ENCODE measurements around the gene SH3GLB1. TPM values are rescaled to one million over a fixed set of nuclear protein-coding genes. Genes with fewer than 3 reads are reported as not detected.
A peak's percentile ranks its signal among the peaks of the same experiment; 100 is the strongest.

The SH3GLB1 gene
- total and polyA plus RNA-seq, 2 of the 13 experiments (the other 11 are each of a cell fraction or from before 2014, with no cell fraction given): 26.0 to 41.5 TPM

DNA sequence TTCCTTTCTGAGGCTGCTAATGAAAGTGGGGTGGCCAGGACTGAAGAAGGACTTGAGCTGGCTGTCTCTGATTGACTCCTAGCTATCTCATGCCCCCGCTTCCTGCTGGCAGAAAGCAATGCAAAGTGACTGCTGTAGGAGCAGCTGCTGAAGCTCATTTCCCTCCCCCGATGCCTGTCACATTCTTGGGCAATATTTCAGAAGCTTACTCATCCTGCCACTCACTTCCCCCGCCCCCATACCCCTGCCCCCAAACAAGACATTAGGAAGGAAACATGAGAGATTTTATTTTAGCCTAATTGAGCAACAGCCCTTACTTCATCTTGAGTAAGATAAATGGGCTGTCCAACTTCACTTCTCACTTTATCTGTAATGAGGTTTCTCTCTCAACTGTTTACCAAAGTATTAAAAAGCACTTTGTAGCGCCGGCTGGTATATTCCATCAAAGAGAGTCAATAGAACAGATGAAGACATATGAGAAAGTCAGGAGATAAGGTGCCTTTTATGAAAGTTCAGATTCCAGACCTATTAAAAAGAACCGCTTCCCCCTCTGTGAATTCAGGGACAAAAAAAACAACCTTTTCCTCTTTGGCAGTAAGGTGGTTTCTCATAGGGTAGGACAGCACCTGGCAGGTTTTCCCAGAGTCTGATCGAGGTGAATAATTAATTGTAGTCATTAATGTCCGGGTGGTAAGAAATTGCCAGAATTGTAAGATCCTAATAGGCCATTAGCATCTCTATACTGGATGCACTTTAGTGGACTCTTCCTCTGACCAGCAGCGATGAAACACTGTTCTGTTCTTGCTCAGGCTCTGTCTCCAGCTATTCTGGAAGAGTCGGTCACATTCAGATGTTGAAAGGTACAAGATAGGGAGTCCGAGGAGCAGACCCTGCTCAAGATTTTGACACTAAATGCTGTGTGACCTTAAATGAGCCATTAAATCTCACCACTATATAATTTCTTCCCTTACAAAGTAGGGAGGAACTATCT lies 70.2 kb downstream of the SH3GLB1 start (continued):
- TF ChIP-seq, protein P1, sequence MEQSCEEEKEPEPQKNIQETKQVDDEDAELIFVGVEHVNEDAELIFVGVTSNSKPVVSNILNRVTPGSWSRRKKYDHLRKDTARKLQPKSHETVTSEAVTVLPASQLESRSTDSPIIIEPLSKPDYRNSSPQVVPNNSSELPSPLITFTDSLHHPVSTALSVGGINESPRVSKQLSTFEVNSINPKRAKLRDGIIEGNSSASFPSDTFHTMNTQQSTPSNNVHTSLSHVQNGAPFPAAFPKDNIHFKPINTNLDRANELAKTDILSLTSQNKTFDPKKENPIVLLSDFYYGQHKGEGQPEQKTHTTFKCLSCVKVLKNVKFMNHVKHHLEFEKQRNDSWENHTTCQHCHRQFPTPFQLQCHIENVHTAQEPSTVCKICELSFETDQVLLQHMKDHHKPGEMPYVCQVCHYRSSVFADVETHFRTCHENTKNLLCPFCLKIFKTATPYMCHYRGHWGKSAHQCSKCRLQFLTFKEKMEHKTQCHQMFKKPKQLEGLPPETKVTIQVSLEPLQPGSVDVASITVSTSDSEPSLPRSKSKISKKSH (CRISPR knock-in tag; IDR thresholded peaks at IDR 0.05; ENCODE audit: borderline replicate concordance): no peak
- TF ChIP-seq CHD4 (IDR thresholded peaks at IDR 0.05; ENCODE audit: borderline replicate concordance, low read length): peak; percentile 50; the same call in 1 of the 2 replicates
- TF ChIP-seq HOXA9 (CRISPR knock-in tag; IDR thresholded peaks at IDR 0.05; ENCODE audit: borderline replicate concordance): no peak
- no peak for TF ChIP-seq ZNF326 (CRISPR knock-in tag; IDR thresholded peaks at IDR 0.05; ENCODE audit: borderline replicate concordance)
- no peak for TF ChIP-seq ZNF841 (CRISPR knock-in tag; IDR thresholded peaks at IDR 0.05; ENCODE audit: borderline replicate concordance)
- TF ChIP-seq NR2F6 (IDR thresholded peaks at IDR 0.05): peak; percentile 80
- peak; percentile 56 for TF ChIP-seq NR2F6 (CRISPR knock-in tag; IDR thresholded peaks at IDR 0.05)
- TF ChIP-seq SIX1 (CRISPR knock-in tag; IDR thresholded peaks at IDR 0.05; ENCODE audit: borderline replicate concordance): peak; percentile 90
- no peak for TF ChIP-seq TEAD2 (CRISPR knock-in tag; IDR thresholded peaks at IDR 0.05)
- no peak for TF ChIP-seq ZSCAN9 (CRISPR knock-in tag; IDR thresholded peaks at IDR 0.05; ENCODE audit: borderline replicate concordance)
- no peak for TF ChIP-seq ZNF652 (CRISPR knock-in tag; IDR thresholded peaks at IDR 0.05; ENCODE audit: borderline replicate concordance, low read depth)
- peak; percentile 98 for TF ChIP-seq GATA4 (IDR thresholded peaks at IDR 0.05; ENCODE audit: borderline replicate concordance, low read depth)
- TF ChIP-seq TBX3 (IDR thresholded peaks at IDR 0.05; ENCODE audit: borderline replicate concordance): peak; percentile 91
- TF ChIP-seq ZNF350 (CRISPR knock-in tag; IDR thresholded peaks at IDR 0.05; ENCODE audit: borderline replicate concordance, low read depth): no peak
- TF ChIP-seq, protein P2, sequence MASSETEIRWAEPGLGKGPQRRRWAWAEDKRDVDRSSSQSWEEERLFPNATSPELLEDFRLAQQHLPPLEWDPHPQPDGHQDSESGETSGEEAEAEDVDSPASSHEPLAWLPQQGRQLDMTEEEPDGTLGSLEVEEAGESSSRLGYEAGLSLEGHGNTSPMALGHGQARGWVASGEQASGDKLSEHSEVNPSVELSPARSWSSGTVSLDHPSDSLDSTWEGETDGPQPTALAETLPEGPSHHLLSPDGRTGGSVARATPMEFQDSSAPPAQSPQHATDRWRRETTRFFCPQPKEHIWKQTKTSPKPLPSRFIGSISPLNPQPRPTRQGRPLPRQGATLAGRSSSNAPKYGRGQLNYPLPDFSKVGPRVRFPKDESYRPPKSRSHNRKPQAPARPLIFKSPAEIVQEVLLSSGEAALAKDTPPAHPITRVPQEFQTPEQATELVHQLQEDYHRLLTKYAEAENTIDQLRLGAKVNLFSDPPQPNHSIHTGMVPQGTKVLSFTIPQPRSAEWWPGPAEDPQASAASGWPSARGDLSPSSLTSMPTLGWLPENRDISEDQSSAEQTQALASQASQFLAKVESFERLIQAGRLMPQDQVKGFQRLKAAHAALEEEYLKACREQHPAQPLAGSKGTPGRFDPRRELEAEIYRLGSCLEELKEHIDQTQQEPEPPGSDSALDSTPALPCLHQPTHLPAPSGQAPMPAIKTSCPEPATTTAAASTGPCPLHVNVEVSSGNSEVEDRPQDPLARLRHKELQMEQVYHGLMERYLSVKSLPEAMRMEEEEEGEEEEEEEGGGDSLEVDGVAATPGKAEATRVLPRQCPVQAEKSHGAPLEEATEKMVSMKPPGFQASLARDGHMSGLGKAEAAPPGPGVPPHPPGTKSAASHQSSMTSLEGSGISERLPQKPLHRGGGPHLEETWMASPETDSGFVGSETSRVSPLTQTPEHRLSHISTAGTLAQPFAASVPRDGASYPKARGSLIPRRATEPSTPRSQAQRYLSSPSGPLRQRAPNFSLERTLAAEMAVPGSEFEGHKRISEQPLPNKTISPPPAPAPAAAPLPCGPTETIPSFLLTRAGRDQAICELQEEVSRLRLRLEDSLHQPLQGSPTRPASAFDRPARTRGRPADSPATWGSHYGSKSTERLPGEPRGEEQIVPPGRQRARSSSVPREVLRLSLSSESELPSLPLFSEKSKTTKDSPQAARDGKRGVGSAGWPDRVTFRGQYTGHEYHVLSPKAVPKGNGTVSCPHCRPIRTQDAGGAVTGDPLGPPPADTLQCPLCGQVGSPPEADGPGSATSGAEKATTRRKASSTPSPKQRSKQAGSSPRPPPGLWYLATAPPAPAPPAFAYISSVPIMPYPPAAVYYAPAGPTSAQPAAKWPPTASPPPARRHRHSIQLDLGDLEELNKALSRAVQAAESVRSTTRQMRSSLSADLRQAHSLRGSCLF (CRISPR knock-in tag; IDR thresholded peaks at IDR 0.05; ENCODE audit: borderline replicate concordance): no peak
- no peak for TF ChIP-seq SRSF1 (optimal IDR thresholded peaks at IDR 0.05; ENCODE audit: low read depth, low read length)
- no peak for TF ChIP-seq SOX6 (IDR thresholded peaks at IDR 0.05)
- peak; percentile 76; the same call in 1 of the 2 replicates for TF ChIP-seq SOX6 (CRISPR knock-in tag; IDR thresholded peaks at IDR 0.05)
- TF ChIP-seq ZNF737 (CRISPR knock-in tag; IDR thresholded peaks at IDR 0.05; ENCODE audit: borderline replicate concordance): no peak
- no peak for TF ChIP-seq ZFP1 (CRISPR knock-in tag; IDR thresholded peaks at IDR 0.05)
- TF ChIP-seq FOXP1 (IDR thresholded peaks at IDR 0.05): 0 out of 2 replicates have a peak, but pooled peaks have one; percentile 22
- TF ChIP-seq FOXP1 (CRISPR knock-in tag; IDR thresholded peaks at IDR 0.05): peak; percentile 78
- no peak for TF ChIP-seq ZMYM4 (CRISPR knock-in tag; IDR thresholded peaks at IDR 0.05)
- no peak for TF ChIP-seq ZNF431 (CRISPR knock-in tag; IDR thresholded peaks at IDR 0.05; ENCODE audit: borderline replicate concordance, low read depth)
- TF ChIP-seq NCOR1 (IDR thresholded peaks at IDR 0.05; ENCODE audit: borderline replicate concordance, low read length): peak; percentile 97
- TF ChIP-seq POLR2AphosphoS5 (IDR thresholded peaks at IDR 0.05; ENCODE audit: low read depth, low read length): 0 out of 2 replicates have a peak, but pooled peaks have one; percentile 28
